Astrocyte (in vitro differentiated cells and primary cell): Measurements from ENCODE around the gene CCDC28B.

ENCODE experiments used
- CTCF ChIP-seq: IDR thresholded peaks from 2 replicates; pipeline ENCODE4 v1.5.1; 2011; ENCODE audit warnings: low read depth, mild to moderate bottlenecking, inconsistent platforms, low read length, moderate library complexity; ENCODE audit not compliant: insufficient read depth
- EZH2 ChIP-seq: IDR thresholded peaks from 2 replicates; pipeline ENCODE4 v1.6.1; 2012; ENCODE audit warnings: mild to moderate bottlenecking, low read length, inconsistent platforms; ENCODE audit not compliant: insufficient read depth

DNA sequence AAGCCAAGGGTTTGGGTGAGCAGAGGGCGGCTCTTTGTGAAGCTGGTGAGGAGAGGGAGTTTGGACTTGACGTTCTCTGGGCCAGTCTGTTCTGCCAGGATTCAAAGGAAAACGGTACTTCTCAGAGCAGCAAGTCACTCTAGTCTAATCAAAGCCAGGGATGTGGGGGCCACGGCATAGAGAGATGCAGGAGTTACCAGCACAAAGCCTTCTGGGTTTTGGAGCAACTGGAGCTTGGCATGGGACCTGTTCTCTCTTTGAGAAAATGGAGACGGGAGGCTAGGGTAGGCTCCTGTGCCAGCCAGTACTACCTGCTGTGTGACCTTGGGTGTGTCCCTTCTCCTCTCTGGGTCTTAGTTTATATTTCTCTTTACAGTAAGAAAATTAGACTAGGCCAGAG is 18.8 kb upstream of the CCDC28B start:
- TF ChIP-seq CTCF: no peak
- TF ChIP-seq EZH2: no peak
